Subcutaneous abdominal adipose tissue (tissue), 5 donors: ENCODE measurements around the gene ADGRF4.

Experiments used
- H3K27ac ChIP-seq: one replicate; pipeline ENCODE4 v1.7.0; 2013; ENCODE audit warnings: low read depth, mild to moderate bottlenecking, inconsistent platforms, low read length, moderate library complexity
- H3K27me3 ChIP-seq, 5 donors: one replicate each; pipeline ENCODE4 v1.7.0; 2013; ENCODE audit warnings: low read length in 5 of 5, inconsistent platforms in 1 of 5; ENCODE audit not compliant: control insufficient read depth in 5 of 5, insufficient read depth in 4 of 5
- H3K36me3 ChIP-seq, 5 donors: one replicate each; pipeline ENCODE4 v1.7.0; 2013; ENCODE audit warnings: low read length in 5 of 5; ENCODE audit not compliant: control insufficient read depth in 5 of 5, insufficient read depth in 5 of 5
- H3K4me1 ChIP-seq, 5 donors: one replicate each; pipeline ENCODE4 v1.7.0; 2013; ENCODE audit warnings: low read length in 5 of 5, mild to moderate bottlenecking in 3 of 5, moderate library complexity in 1 of 5; ENCODE audit not compliant: control insufficient read depth in 5 of 5, insufficient read depth in 5 of 5
- H3K4me3 ChIP-seq, 5 donors: one replicate each; pipeline ENCODE4 v1.7.0; 2013; ENCODE audit warnings: low read length in 5 of 5, low read depth in 1 of 5
- H3K9ac ChIP-seq, 5 donors: one replicate each; pipeline ENCODE4 v1.7.0; 2013; ENCODE audit warnings: low read length in 5 of 5, mild to moderate bottlenecking in 4 of 5, moderate library complexity in 3 of 5
- H3K9me3 ChIP-seq, 5 donors: one replicate each; pipeline ENCODE4 v1.7.0; 2013; ENCODE audit warnings: low read length in 5 of 5; ENCODE audit not compliant: control insufficient read depth in 5 of 5
- donor health status: healthy.
- donor health status: healthy.
- donor health status: healthy.
- donor health status: healthy.
- donor health status: healthy.

Gene ADGRF4

GRCh38 chr6:47752801-47753200 lies 54.4 kb downstream of the ADGRF4 start:
- Histone ChIP-seq H3K36me3 (no peaks in the 10 kb centered on the region), H3K4me1 (no peaks in the 10 kb centered on the region), H3K9me3 (no peaks in the 10 kb centered on the region), H3K4me3 (no peak overlapping the region), H3K27me3 (no peaks in the 10 kb centered on the region), H3K27ac (no peak overlapping the region), H3K9ac (no peak overlapping the region)

GRCh38 chr6:47759364-47759763 lies 61.0 kb downstream of the ADGRF4 start:
- no peaks in the 10 kb centered on the region for H3K36me3 ChIP-seq

GRCh38 chr6:47762502-47762901 lies 64.1 kb downstream of the ADGRF4 start:
- no peak overlapping the region for H3K27ac ChIP-seq
- peaks cover 0 to 6% (median 0%) of the 10 kb centered on the region in 5 donors for H3K9me3 ChIP-seq
- H3K36me3 ChIP-seq, result no peaks in the 10 kb centered on the region
- H3K9ac ChIP-seq, result no peak overlapping the region
- no peak overlapping the region for H3K4me3 ChIP-seq
- H3K4me1 ChIP-seq, result no peaks in the 10 kb centered on the region
- H3K27me3 ChIP-seq, result no peaks in the 10 kb centered on the region

More at GRCh38 chr6:47759364-47759763, 61.0 kb downstream of the ADGRF4 start:
- no peak overlapping the region for H3K4me3 ChIP-seq
- no peaks in the 10 kb centered on the region for H3K27me3 ChIP-seq
- H3K9ac ChIP-seq, result no peak overlapping the region
- no peaks in the 10 kb centered on the region for H3K4me1 ChIP-seq
- no peak overlapping the region for H3K27ac ChIP-seq
- H3K9me3 ChIP-seq, result no peaks in the 10 kb centered on the region

GRCh38 chr6:47766445-47766844 lies 68.1 kb downstream of the ADGRF4 start:
- Histone ChIP-seq H3K36me3 (no peaks in the 10 kb centered on the region), H3K27ac (no peak overlapping the region), H3K9ac (no peak overlapping the region), H3K9me3 (peaks cover 0 to 6% (median 0%) of the 10 kb centered on the region in 5 donors), H3K4me1 (no peaks in the 10 kb centered on the region), H3K4me3 (no peak overlapping the region), H3K27me3 (no peaks in the 10 kb centered on the region)

- no peaks in the 10 kb centered on the region for H3K27me3 ChIP-seq
- no peaks in the 10 kb centered on the region for H3K36me3 ChIP-seq
- no peaks in the 10 kb centered on the region for H3K4me1 ChIP-seq
- H3K27ac ChIP-seq, result no peak overlapping the region
- no peak overlapping the region for H3K4me3 ChIP-seq
- peaks cover 0 to 6% (median 0%) of the 10 kb centered on the region in 5 donors for H3K9me3 ChIP-seq
- H3K9ac ChIP-seq, result no peak overlapping the region
Measured at GRCh38 chr6:47767102-47767501, 68.7 kb downstream of the ADGRF4 start.

GRCh38 chr6:47769982-47770381 lies 71.6 kb downstream of the ADGRF4 start:
- H3K9me3 ChIP-seq, result peaks cover 0 to 6% (median 0%) of the 10 kb centered on the region in 5 donors
- no peaks in the 10 kb centered on the region for H3K4me1 ChIP-seq
- H3K27me3 ChIP-seq, result no peaks in the 10 kb centered on the region
- H3K27ac ChIP-seq, result no peak overlapping the region
- H3K4me3 ChIP-seq, result no peak overlapping the region
- no peaks in the 10 kb centered on the region for H3K36me3 ChIP-seq
- H3K9ac ChIP-seq, result no peak overlapping the region
